Panc1 (cell line): ENCODE measurements around the gene SPEM2. TPM values are rescaled to one million over a fixed set of nuclear protein-coding genes. Genes with fewer than 3 reads are reported as not detected.

Experiments used
- ATAC-seq: fragments of 200-7000 bp; cut with Tn5 transposase; 2 replicates; pipeline ENCODE4 v1.9.1; 2020; ENCODE audit warnings: mild to moderate bottlenecking, moderate library complexity
- BruUV-seq: library from RNA; stranded (reverse); fragments of 400-500 nt; replicated peaks from 2 replicates; lab custom pipeline; 2021; lab: Mats Ljungman, UMichigan
- CTCF ChIA-PET: fragments of 300-600 bp; sonication (Branson Sonifier 250); formaldehyde crosslinking; loops from one replicate; lab custom pipeline; 2022; ENCODE audit warnings: antibody characterized with exemption; lab: Charles Lee
- POLR2A ChIA-PET: fragments of 300-600 bp; sonication (Branson Sonifier 250); formaldehyde crosslinking; loops from one replicate; lab custom pipeline; 2022; ENCODE audit warnings: antibody characterized with exemption; lab: Charles Lee
- DNase-seq: peaks from one replicate; pipeline ENCODE4 v3.0.0-alpha.2; 2010; ENCODE audit warnings: low read depth, low spot score
- H3K27ac ChIP-seq: 2 replicates; pipeline ENCODE4 v1.5.1; 2011; ENCODE audit warnings: mild to moderate bottlenecking, low read length, inconsistent platforms
- H3K27me3 ChIP-seq: fragments of 200-500 bp; sonication (Bioruptor generic); 2 replicates; pipeline ENCODE4 v1.6.0; 2014; ENCODE audit warnings: low read length, inconsistent platforms; ENCODE audit not compliant: control insufficient read depth, insufficient read depth
- H3K36me3 ChIP-seq: fragments of 200-500 bp; sonication (Bioruptor generic); 2 replicates; pipeline ENCODE4 v1.5.1; 2014; ENCODE audit warnings: inconsistent platforms, mild to moderate bottlenecking, low read length, moderate library complexity; ENCODE audit not compliant: control insufficient read depth, insufficient read depth
- H3K4me1 ChIP-seq: 2 replicates; pipeline ENCODE4 v1.5.1; 2011; ENCODE audit warnings: inconsistent platforms, mild to moderate bottlenecking, low read length, moderate library complexity; ENCODE audit not compliant: control insufficient read depth, insufficient read depth
- H3K4me3 ChIP-seq, 2 experiments: 2 replicates each; pipeline ENCODE4 v1.5.1; 2011 to 2012; ENCODE audit warnings: low read depth in 2 of 2, low read length in 2 of 2, mild to moderate bottlenecking in 2 of 2, inconsistent platforms in 1 of 2, moderate library complexity in 1 of 2
- H3K9me3 ChIP-seq: fragments of 200-500 bp; sonication (Bioruptor generic); 2 replicates; pipeline ENCODE4 v1.5.1; 2014; ENCODE audit warnings: low read depth, mild to moderate bottlenecking, inconsistent platforms, low read length, moderate library complexity; ENCODE audit not compliant: control insufficient read depth, insufficient read depth
- POLR2AphosphoS5 ChIP-seq: IDR thresholded peaks from 2 replicates; pipeline ENCODE4 v1.6.1; 2012; ENCODE audit warnings: mild to moderate bottlenecking, low read depth, low read length, moderate library complexity
- SIN3A ChIP-seq: IDR thresholded peaks from 2 replicates; pipeline ENCODE4 v1.6.1; 2012; ENCODE audit warnings: low read depth, mild to moderate bottlenecking, low read length, moderate library complexity, borderline replicate concordance; ENCODE audit not compliant: insufficient read depth
- TCF7L2 ChIP-seq: IDR thresholded peaks from 2 replicates; pipeline ENCODE4 v1.6.1; 2011; ENCODE audit warnings: mild to moderate bottlenecking, low read depth, low read length, inconsistent platforms
- in situ Hi-C: cut with HindIII; loops from 2 replicates; pipeline ENCODE4 v1.10.0; 2016; ENCODE audit warnings: low sequenced_read_pairs, low pct_unique_long_range_greater_than_20kb
- intact Hi-C: fragments of 100-400 bp; cut with micrococcal nuclease; formaldehyde crosslinking; loops from one replicate; pipeline ENCODE4 v1.10.0; 2022; ENCODE audit not compliant: unreplicated experiment
- total RNA-seq: library from RNA; stranded (reverse); gene quantifications from one replicate; pipeline ENCODE4 v1.2.1, GENCODE V29; 2021; ENCODE audit not compliant: unreplicated experiment
- TF ChIP-seq, protein P1 (sequence below), 2 experiments: IDR thresholded peaks; 2 replicates each; pipeline ENCODE4 v1.6.1; 2011 to 2012; ENCODE audit warnings: low read depth in 2 of 2, control low read depth in 1 of 2, low read length in 1 of 2, mild to moderate bottlenecking in 1 of 2, moderate library complexity in 1 of 2; ENCODE audit not compliant: insufficient read depth in 1 of 2
- TF ChIP-seq, protein P2 (sequence below): fragments of 450-650 bp; IDR thresholded peaks from 2 replicates; pipeline ENCODE4 v1.5.1; 2017; ENCODE audit warnings: mild to moderate bottlenecking

Gene SPEM2
- total RNA-seq, 1 experiment from 2014 or later = not detected

DNA sequence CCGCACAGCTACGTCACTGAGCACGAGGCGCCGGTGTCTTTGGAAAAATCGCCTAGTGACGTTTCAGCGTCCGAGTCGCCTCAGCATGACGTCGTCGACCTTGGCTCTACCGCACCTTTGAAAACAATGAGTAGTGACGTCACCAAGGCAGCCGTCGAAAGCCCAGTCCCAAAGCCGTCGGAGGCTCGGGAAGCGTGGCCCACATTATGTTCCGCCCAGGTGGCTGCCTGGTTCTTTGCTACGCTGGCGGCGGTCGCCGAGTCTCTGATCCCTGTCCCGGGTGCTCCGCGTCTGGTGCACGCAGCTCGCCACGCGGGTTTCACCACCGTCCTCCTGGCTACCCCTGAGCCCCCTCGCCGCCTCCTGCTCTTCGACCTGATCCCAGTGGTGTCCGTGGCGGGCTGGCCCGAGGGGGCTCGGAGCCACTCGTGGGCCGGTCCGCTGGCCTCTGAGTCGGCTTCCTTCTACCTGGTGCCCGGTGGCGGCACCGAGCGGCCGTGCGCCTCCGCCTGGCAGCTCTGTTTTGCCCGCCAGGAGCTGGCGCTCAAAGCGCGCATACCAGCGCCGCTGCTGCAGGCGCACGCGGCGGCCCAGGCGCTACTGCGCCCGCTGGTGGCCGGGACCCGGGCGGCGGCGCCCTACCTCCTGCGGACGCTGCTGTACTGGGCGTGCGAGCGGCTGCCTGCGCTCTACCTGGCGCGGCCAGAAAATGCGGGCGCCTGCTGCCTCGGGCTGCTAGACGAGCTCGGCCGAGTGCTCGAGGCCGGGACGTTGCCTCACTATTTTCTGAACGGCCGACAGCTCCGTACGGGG is 11.3 kb downstream of the SPEM2 start:
- ChIA-PET CTCF (interaction anchor here (0.6 to 1.9 kb wide), 6 partner anchors 18 to 124 kb away, joined by 3 to 13 read pairs (median 4); partner anchors contain the start of gene TMEM95), POLR2A (interaction anchor here (0.5 to 1.1 kb wide), 5 partner anchors 8 to 87 kb away, joined by 3 to 4 read pairs (median 4); partner anchors contain the start of gene CHRNB1)
- in situ Hi-C loops (no loop called here), intact Hi-C loops (loop anchor here (10.0 kb wide), 1 partner anchor 82 kb away; the partner anchor contains the start of genes KCTD11 and TMEM95)
- TF ChIP-seq POLR2AphosphoS5 (peak; percentile 27; the same call in 1 of the 2 replicates), TCF7L2 (peak; percentile 69), SIN3A (peak; percentile 70; the same call in 1 of the 2 replicates)
- TF ChIP-seq, protein P1, sequence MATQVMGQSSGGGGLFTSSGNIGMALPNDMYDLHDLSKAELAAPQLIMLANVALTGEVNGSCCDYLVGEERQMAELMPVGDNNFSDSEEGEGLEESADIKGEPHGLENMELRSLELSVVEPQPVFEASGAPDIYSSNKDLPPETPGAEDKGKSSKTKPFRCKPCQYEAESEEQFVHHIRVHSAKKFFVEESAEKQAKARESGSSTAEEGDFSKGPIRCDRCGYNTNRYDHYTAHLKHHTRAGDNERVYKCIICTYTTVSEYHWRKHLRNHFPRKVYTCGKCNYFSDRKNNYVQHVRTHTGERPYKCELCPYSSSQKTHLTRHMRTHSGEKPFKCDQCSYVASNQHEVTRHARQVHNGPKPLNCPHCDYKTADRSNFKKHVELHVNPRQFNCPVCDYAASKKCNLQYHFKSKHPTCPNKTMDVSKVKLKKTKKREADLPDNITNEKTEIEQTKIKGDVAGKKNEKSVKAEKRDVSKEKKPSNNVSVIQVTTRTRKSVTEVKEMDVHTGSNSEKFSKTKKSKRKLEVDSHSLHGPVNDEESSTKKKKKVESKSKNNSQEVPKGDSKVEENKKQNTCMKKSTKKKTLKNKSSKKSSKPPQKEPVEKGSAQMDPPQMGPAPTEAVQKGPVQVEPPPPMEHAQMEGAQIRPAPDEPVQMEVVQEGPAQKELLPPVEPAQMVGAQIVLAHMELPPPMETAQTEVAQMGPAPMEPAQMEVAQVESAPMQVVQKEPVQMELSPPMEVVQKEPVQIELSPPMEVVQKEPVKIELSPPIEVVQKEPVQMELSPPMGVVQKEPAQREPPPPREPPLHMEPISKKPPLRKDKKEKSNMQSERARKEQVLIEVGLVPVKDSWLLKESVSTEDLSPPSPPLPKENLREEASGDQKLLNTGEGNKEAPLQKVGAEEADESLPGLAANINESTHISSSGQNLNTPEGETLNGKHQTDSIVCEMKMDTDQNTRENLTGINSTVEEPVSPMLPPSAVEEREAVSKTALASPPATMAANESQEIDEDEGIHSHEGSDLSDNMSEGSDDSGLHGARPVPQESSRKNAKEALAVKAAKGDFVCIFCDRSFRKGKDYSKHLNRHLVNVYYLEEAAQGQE (IDR thresholded peaks at IDR 0.05; ENCODE audit: insufficient read depth in 1 of 2, low read depth in 2 of 2, low read length in 1 of 2) = no peak
- TF ChIP-seq, protein P2, sequence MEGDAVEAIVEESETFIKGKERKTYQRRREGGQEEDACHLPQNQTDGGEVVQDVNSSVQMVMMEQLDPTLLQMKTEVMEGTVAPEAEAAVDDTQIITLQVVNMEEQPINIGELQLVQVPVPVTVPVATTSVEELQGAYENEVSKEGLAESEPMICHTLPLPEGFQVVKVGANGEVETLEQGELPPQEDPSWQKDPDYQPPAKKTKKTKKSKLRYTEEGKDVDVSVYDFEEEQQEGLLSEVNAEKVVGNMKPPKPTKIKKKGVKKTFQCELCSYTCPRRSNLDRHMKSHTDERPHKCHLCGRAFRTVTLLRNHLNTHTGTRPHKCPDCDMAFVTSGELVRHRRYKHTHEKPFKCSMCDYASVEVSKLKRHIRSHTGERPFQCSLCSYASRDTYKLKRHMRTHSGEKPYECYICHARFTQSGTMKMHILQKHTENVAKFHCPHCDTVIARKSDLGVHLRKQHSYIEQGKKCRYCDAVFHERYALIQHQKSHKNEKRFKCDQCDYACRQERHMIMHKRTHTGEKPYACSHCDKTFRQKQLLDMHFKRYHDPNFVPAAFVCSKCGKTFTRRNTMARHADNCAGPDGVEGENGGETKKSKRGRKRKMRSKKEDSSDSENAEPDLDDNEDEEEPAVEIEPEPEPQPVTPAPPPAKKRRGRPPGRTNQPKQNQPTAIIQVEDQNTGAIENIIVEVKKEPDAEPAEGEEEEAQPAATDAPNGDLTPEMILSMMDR = peak; percentile 99
- ATAC-seq = peak; percentile 83
- peak; percentile 91 for DNase-seq
- H3K36me3 ChIP-seq = no peaks in the 10 kb centered on the region
- peak overlapping the region; percentile 77 for H3K27ac ChIP-seq
- no peaks in the 10 kb centered on the region for H3K9me3 ChIP-seq
- H3K4me1 ChIP-seq = peaks cover 12% of the 10 kb centered on the region
- BruUV-seq = no TSS peak
- no peaks in the 10 kb centered on the region for H3K27me3 ChIP-seq
- peak overlapping the region; percentile 64 to 80 for H3K4me3 ChIP-seq

DNA sequence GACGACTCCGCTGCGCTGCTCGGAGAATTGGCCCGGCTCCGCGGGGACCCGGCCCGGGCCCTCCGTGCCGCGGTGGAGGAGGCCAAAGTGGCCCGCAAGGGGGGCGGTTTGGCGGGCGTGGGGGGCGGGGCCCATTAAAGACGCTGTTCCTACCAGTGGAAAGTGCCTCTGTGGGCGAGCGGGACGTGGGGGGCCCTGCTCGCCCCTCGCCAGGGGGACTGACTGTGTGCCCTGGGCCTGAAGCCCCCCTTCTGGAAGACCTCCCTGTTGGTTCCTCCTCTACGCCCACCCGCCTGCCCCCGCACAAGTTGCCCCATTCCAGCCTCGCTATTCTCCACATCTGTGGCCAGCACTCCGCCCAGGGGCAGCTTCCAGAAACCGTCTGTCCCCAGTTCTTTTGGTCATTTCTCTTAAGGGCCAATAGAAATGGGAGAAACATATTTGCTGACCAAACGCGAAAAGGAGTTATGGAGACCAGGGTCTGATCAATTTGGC is 12.0 kb downstream of the SPEM2 start:
- ATAC-seq (no peak), DNase-seq (no peak)
- Histone ChIP-seq H3K4me3 (peak overlapping the region; percentile 37 to 64), H3K27me3 (no peaks in the 10 kb centered on the region), H3K4me1 (peaks cover 12% of the 10 kb centered on the region), H3K27ac (0 out of 2 replicates have a peak overlapping the region, but pooled peaks have one; percentile 39), H3K36me3 (no peaks in the 10 kb centered on the region), H3K9me3 (no peaks in the 10 kb centered on the region)
- intact Hi-C loops (loop anchor here (10.0 kb wide), 1 partner anchor 83 kb away; the partner anchor contains the start of genes KCTD11 and TMEM95), in situ Hi-C loops (no loop called here)
- BruUV-seq = no TSS peak
- TF ChIP-seq TCF7L2 = no peak
- TF ChIP-seq POLR2AphosphoS5 = no peak
- TF ChIP-seq, protein P2 = no peak
- TF ChIP-seq, protein P1 (IDR thresholded peaks at IDR 0.05; ENCODE audit: insufficient read depth in 1 of 2, low read depth in 2 of 2, low read length in 1 of 2) = no peak
- TF ChIP-seq SIN3A = no peak
- CTCF ChIA-PET = interaction anchor here (0.7 to 1.9 kb wide), 4 partner anchors 82 to 123 kb away, joined by 3 to 13 read pairs (median 7); partner anchors contain the start of gene TMEM95
- POLR2A ChIA-PET = interaction anchor here (0.7 kb wide), 1 partner anchor 8 kb away, joined by 4 read pairs; no protein-coding TSS in a partner anchor
